Hematopoietic multipotent progenitor cell treated with erythropoietin and hydrocortisone succinate and interleukin-3 and kit ligand, for 4 days (in vitro differentiated cells): Measurements from ENCODE around the gene SNRPD2.
"Not testable (repeated sequence)": the region's sequence is repeated elsewhere in the genome, so short reads cannot be mapped to it uniquely, and the experiment has no call there.

Experiments used
- DNase-seq: peaks from one replicate; pipeline ENCODE4 v3.0.0-alpha.2; 2015

The SNRPD2 gene

GRCh38 chr19:45701676-45702075 lies 9.9 kb upstream of the SNRPD2 start:
- no peak for DNase-seq

- peak; percentile 89 for DNase-seq
These were observed 1.5 kb upstream of the SNRPD2 start for GRCh38 chr19:45693106-45693788.

- DNase-seq, result peak; percentile 100
These were observed 693 bp upstream of the SNRPD2 start, which contains the start of gene QPCTL for GRCh38 chr19:45692187-45693105. Gene QPCTL, plus strand, starts transcription at chr19:45692666. Its CDS starts 38 bp downstream, at chr19:45692704.

DNA sequence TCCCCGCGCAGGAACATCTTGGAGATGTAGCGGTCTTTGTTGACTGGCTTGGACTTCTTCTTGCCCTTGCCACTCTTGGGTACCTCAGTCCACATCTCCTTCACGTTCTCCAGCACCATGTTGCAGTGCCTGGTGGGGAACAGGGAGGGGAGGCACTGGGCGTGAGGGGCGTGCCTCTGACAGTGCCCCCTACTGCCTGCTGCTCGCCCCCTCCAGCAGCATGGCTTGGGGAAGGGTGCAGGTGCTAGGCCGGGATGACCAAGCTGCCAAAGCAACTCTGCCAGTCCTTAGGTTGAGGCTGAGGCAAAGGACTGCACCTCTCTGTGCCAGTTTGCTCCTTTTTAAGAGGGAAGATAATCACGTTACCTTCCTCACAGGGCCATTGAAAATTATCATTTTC lies 4.2 kb downstream of the SNRPD2 start:
- no peak for DNase-seq

- not testable (repeated sequence) for DNase-seq
These were observed 6.7 kb downstream of the SNRPD2 start for GRCh38 chr19:45685045-45685444.

- DNase-seq, result no peak
These were observed 8.8 kb downstream of the SNRPD2 start for GRCh38 chr19:45682908-45683307.

DNA sequence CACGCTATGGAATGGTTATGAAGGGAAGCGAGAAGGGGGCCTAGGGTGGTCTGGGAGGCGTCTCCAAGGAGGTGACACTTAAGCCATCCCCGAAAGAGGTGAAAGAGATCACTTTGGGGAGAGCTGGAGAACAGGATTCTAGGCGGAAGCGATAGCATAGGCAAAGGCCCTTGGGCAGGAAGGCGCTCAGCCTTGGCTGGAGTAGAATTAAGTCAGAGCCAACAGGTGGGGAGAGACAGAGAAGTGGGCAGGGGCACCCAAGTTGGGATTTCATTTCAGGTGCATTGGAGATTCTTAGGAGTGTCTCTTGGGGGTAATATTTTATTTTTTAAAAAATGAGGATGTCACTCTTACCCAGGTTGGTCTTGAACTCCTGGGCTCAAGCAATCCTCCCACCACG lies 9.6 kb downstream of the SNRPD2 start:
- no peak for DNase-seq

- peak; percentile 89 for DNase-seq
These were observed 10.2 kb downstream of the SNRPD2 start for GRCh38 chr19:45681391-45682015.

- peak; percentile 94 for DNase-seq
These were observed 14.2 kb downstream of the SNRPD2 start for GRCh38 chr19:45677351-45678230.

GRCh38 chr19:45676851-45677263 lies 14.9 kb downstream of the SNRPD2 start:
- no peak for DNase-seq

DNA sequence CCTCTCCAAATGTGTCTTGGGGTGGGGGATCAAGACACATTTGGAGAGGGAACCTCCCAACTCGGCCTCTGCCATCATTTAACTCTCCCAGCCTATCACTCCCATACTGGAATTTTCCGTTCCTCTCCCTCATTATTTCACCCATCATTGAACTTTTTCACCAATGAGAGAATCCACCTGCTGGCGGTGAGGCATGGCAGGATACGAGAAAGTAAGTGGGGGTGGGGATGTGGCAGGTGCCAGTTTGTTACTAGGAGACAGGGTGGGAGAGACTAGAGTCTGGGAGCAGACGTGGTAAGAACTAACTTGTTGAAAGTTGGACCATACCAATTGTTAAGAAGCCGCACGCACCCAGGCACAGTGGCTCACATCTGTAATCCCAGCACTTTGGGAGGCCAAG lies 16.8 kb downstream of the SNRPD2 start:
- no peak for DNase-seq

GRCh38 chr19:45670670-45671453 lies 20.9 kb downstream of the SNRPD2 start:
- peak; percentile 94 for DNase-seq

DNA sequence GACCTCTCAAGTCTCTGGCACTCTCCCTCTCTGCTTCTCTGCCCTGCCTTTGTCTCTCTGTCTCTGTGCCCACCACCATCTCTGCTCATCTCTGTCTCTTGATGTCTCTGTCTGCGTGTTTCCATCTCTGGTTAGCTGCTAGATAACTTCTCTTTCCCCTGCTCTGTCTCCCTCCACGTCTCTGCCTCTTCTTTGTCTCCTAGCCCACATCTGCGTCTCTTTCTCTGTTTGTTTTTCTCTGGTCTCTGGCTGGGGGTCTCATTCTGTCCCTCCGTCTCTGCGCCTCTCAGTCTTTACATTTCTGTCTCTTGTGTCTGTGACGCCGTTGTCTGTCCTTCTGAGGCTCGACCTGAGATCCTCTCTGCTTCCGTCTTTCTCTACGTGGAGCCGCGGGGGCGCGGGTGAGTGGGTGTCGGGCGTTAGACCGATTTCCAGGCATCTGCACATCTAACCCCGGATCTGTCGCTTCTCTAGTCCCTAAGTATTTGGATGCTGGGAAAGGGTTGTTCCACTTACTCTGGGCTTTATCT lies 23.3 kb downstream of the SNRPD2 start:
- DNase-seq, result no peak

- peak; percentile 67 for DNase-seq
These were observed 24.0 kb downstream of the SNRPD2 start, which contains the start of gene GIPR for GRCh38 chr19:45667620-45668341. Gene GIPR, plus strand, starts transcription at chr19:45668221. Its CDS starts 1,300 bp downstream, at chr19:45669521.

- DNase-seq, result no peak
These were observed 27.2 kb downstream of the SNRPD2 start for GRCh38 chr19:45664575-45664974.

DNA sequence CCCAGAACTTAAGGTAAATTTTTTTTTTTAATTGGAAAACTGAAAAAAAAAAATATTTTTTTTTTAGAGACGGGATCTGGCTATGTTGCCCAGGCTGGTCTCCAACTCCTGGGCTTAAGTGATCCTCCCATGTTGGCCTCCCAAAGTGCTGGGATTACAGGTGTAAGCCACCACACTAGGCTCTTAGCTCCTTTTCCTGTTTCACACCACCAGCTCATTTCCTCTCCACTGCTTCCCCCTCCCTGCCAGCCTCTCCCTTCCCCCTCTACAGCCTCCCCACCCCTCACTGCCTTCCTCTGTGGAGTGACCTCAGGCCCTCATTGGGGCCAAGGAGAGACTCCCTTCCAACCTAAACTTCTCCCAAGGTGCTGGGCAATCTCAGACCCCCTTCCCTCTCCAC lies 28.0 kb downstream of the SNRPD2 start:
- DNase-seq, result no peak

DNA sequence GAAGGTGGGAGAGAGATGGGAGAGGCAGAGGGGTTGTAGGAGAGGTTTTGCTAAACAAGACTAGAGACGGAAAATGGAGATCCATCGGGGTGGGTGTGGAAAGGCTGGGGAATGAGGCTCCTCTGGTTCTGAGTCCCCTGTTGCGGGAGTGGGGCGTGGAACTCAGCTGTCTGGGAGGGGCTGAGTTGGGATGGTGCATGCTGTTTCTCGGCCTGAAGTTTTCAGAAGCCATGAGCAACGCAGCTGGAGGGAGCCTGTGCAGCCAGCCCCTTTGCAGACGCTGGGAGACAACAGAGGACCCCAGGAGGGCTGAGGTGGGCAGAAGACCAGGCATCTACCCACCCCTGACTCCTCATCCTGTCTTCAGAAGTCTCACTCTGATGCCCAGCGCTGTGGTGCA lies 31.1 kb downstream of the SNRPD2 start:
- DNase-seq, result no peak

- no peak for DNase-seq
These were observed 32.5 kb downstream of the SNRPD2 start for GRCh38 chr19:45659096-45659729.

DNA sequence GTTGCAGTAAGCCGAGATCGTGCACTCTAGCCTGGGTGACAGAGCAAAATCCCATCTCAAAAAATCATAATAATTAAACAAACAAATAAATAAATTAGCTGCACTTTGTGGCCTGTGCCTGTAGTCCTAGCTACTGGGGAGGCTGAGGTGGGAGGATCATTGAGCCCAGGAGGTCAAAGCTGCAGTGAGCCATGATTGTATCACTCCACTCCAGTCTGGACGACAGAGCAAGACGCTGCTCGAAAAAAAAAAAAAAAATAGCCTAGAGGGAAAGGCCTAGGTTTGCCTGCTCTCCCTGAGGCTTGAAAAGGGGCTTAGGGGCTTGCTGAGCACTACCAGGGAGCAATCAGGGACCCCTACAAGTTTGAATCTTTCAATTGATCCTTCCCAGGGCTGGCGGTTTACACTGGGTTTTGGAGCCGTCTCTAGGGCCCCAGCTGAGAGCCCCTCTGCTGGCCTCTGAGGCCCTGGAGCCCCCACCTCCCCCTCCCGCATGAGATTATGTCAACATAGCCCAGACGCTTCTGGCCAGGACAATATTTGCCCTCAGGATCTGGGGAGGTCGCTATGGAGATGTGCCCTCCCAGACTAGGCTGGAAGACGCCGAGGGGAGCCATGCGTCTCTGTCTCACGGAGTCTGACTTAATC lies 34.1 kb downstream of the SNRPD2 start:
- DNase-seq, result no peak

DNA sequence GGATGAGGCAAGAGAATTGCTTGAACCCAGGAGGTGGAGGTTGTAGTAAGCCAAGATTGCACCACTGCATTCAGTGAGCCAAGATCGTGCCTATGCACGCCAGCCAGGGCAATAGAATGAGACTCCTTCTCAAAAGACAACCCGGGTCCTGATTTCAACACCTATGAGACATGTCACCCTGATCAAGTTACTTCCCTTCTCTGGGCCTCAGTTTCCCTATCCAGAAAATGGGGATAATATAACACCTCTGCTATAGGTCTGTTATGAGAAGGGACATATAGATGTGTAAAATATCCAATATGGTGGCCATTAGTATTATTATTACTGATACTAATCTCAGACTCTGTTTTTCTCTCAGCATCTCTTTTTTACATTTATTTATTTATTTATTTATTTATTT lies 36.7 kb downstream of the SNRPD2 start:
- DNase-seq, result no peak
